Liver (tissue), 9 donors: ENCODE results near the gene DAPK1. TPM values are rescaled to one million over a fixed set of nuclear protein-coding genes. Genes with fewer than 3 reads are reported as not detected.

Experiments
- DNase-seq: peaks from one replicate; pipeline ENCODE4 v3.0.0-alpha.2; 2017; ENCODE audit warnings: low spot score
- H3K27ac ChIP-seq, 2 donors: one replicate each; pipeline ENCODE4 v1.7.0; 2013; ENCODE audit warnings: inconsistent platforms in 2 of 2, low read length in 2 of 2, control low read depth in 1 of 2, low read depth in 1 of 2, mild to moderate bottlenecking in 1 of 2
- H3K27me3 ChIP-seq, 4 donors: one replicate each; pipeline versions ENCODE4 v1.6.1 to v1.7.0; 2013; ENCODE audit warnings: low read length in 3 of 4, inconsistent platforms in 1 of 4, mild to moderate bottlenecking in 1 of 4, moderate library complexity in 1 of 4; ENCODE audit not compliant: control insufficient read depth in 4 of 4, insufficient read depth in 4 of 4
- H3K36me3 ChIP-seq, 4 donors: one replicate each; pipeline versions ENCODE4 v1.6.1 to v1.7.0; 2013; ENCODE audit warnings: low read length in 3 of 4, mild to moderate bottlenecking in 3 of 4, low read depth in 1 of 4, moderate library complexity in 1 of 4; ENCODE audit not compliant: control insufficient read depth in 4 of 4, insufficient read depth in 3 of 4
- H3K4me1 ChIP-seq, 4 donors: one replicate each; pipeline versions ENCODE4 v1.6.1 to v1.7.0; 2013; ENCODE audit warnings: low read length in 3 of 4, mild to moderate bottlenecking in 3 of 4, moderate library complexity in 1 of 4; ENCODE audit not compliant: control insufficient read depth in 4 of 4, insufficient read depth in 4 of 4
- H3K4me3 ChIP-seq, 3 donors: one replicate each; pipeline versions ENCODE4 v1.6.1 to v1.7.0; 2013; ENCODE audit warnings: low read length in 3 of 3, control low read depth in 1 of 3, low read depth in 1 of 3, mild to moderate bottlenecking in 1 of 3
- H3K9ac ChIP-seq, 2 donors: one replicate each; pipeline ENCODE4 v1.7.0; 2013; ENCODE audit warnings: low read length in 2 of 2, mild to moderate bottlenecking in 2 of 2, moderate library complexity in 2 of 2, control low read depth in 1 of 2, low read depth in 1 of 2
- H3K9me3 ChIP-seq, 4 donors: one replicate each; pipeline versions ENCODE4 v1.6.1 to v1.7.0; 2013; ENCODE audit warnings: low read length in 3 of 4; ENCODE audit not compliant: control insufficient read depth in 4 of 4
- EGR1 ChIP-seq, 2 donors: IDR thresholded peaks; 2 replicates each; pipeline ENCODE4 v1.6.1; 2016 to 2018; ENCODE audit warnings: antibody characterized with exemption in 2 of 2, low read depth in 2 of 2
- FOXA1 ChIP-seq: IDR thresholded peaks from 2 replicates; pipeline ENCODE4 v1.6.1; 2016; ENCODE audit warnings: antibody characterized with exemption
- FOXA2 ChIP-seq: IDR thresholded peaks from 2 replicates; pipeline ENCODE4 v1.6.1; 2016; ENCODE audit warnings: antibody characterized with exemption
- GABPA ChIP-seq, 2 donors: IDR thresholded peaks in 1 of 2; conservative IDR thresholded peaks in 1 of 2; 2 replicates each; pipeline ENCODE4 v1.6.1; 2016; ENCODE audit warnings: antibody characterized with exemption in 2 of 2, mild to moderate bottlenecking in 1 of 2, moderate library complexity in 1 of 2
- HNF4A ChIP-seq, 2 donors: conservative IDR thresholded peaks; 2 replicates each; pipeline ENCODE4 v1.6.1; 2016; ENCODE audit warnings: antibody characterized with exemption in 2 of 2, mild to moderate bottlenecking in 2 of 2
- HNF4G ChIP-seq: IDR thresholded peaks from 2 replicates; pipeline ENCODE4 v1.6.1; 2016; ENCODE audit warnings: antibody characterized with exemption
- JUND ChIP-seq, 2 donors: IDR thresholded peaks; 2 replicates each; pipeline ENCODE4 v1.6.1; 2016; ENCODE audit warnings: antibody characterized with exemption in 2 of 2
- MAX ChIP-seq: IDR thresholded peaks from 2 replicates; pipeline ENCODE4 v1.6.1; 2016; ENCODE audit warnings: antibody characterized with exemption
- NR2F2 ChIP-seq: IDR thresholded peaks from 2 replicates; pipeline ENCODE4 v1.6.1; 2016; ENCODE audit warnings: antibody characterized with exemption
- RAD21 ChIP-seq, 2 donors: IDR thresholded peaks; 2 replicates each; pipeline ENCODE4 v1.6.1; 2016; ENCODE audit warnings: antibody characterized with exemption in 2 of 2, mild to moderate bottlenecking in 2 of 2
- RXRA ChIP-seq, 2 donors: IDR thresholded peaks; 2 replicates each; pipeline ENCODE4 v1.6.1; 2017 to 2018; ENCODE audit warnings: antibody characterized with exemption in 2 of 2, mild to moderate bottlenecking in 1 of 2
- SP1 ChIP-seq: IDR thresholded peaks from 2 replicates; pipeline ENCODE4 v1.6.1; 2018; ENCODE audit warnings: antibody characterized with exemption, mild to moderate bottlenecking
- TAF1 ChIP-seq: conservative IDR thresholded peaks from 2 replicates; pipeline ENCODE4 v1.6.1; 2016; ENCODE audit warnings: antibody characterized with exemption, mild to moderate bottlenecking
- YY1 ChIP-seq: IDR thresholded peaks from 2 replicates; pipeline ENCODE4 v1.6.1; 2016; ENCODE audit warnings: antibody characterized with exemption, mild to moderate bottlenecking
- ZBTB33 ChIP-seq: IDR thresholded peaks from 2 replicates; pipeline ENCODE4 v1.6.1; 2016; ENCODE audit warnings: antibody characterized with exemption
- WGBS: extraction: QIAGEN DNeasy Blood & Tissue Kit; methylation state at CpG from one replicate; pipeline ENCODE4 v1.1.7; 2013; 5-methylcytosine and 5-hydroxymethylcytosine counted together
- polyA plus RNA-seq, 2 donors: library from polyadenylated mRNA; stranded (reverse) in 1 of 2; unstranded in 1 of 2; fragments of 200-250 nt in 1 of 2; fragments of >200 nt in 1 of 2; fragmentation: Nextera tagmentation in 1 of 2; extraction: Ambion mirVana in 1 of 2; gene quantifications; one replicate each; pipeline versions ENCODE4 v1.2.1 to v1.2.3, GENCODE V29; 2013 to 2015
- total RNA-seq, 2 donors: library from RNA; depleted of rRNA; stranded (reverse); fragments of >200 nt; gene quantifications; one replicate each; pipeline ENCODE4 v1.2.3, GENCODE V29; 2014
- TF ChIP-seq, protein P1 (sequence below): IDR thresholded peaks from 2 replicates; pipeline ENCODE4 v1.6.1; 2016; ENCODE audit warnings: antibody characterized with exemption
- TF ChIP-seq, protein P2 (sequence below): fragments of 150-350 bp; IDR thresholded peaks from 2 replicates; pipeline ENCODE4 v1.5.1; 2017; ENCODE audit warnings: improper control_type of control experiment, low read depth, low read length; ENCODE audit not compliant: missing input control
- TF ChIP-seq, protein P3 (sequence below): IDR thresholded peaks from 2 replicates; pipeline ENCODE4 v1.6.1; 2016; ENCODE audit warnings: antibody characterized with exemption, mild to moderate bottlenecking
- donor health status: healthy.
- donor health status: healthy.
- donor health status: healthy.
- donor health status: healthy.
- donor health status: healthy.

DAPK1 gene
- total and polyA plus RNA-seq, 4 donors, result 14.0 to 40.8 (median 21.8) TPM

- WGBS, result 96% methylated on average over 19 of the region's 19 CpGs
- H3K36me3 ChIP-seq, result peaks cover 0 to 51% (median 33%) of the 10 kb centered on the region in 4 donors
These were observed 166.7 kb downstream of the DAPK1 start for GRCh38 chr9:87664153-87665060.

More at GRCh38 chr9:87664153-87665060, 166.7 kb downstream of the DAPK1 start:
- H3K4me1 ChIP-seq, result peaks cover 0 to 2% (median 0%) of the 10 kb centered on the region in 4 donors
- TF ChIP-seq, protein P1, sequence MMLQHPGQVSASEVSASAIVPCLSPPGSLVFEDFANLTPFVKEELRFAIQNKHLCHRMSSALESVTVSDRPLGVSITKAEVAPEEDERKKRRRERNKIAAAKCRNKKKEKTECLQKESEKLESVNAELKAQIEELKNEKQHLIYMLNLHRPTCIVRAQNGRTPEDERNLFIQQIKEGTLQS, result no peak
- no peak for TF ChIP-seq YY1
- no peak for TF ChIP-seq FOXA2
- no peak for TF ChIP-seq FOXA1
- no peak for TF ChIP-seq RAD21 (IDR thresholded peaks at IDR 0.05)
- TF ChIP-seq RXRA (IDR thresholded peaks at IDR 0.05), result no peak
- TF ChIP-seq MAX, result no peak
- no peak for TF ChIP-seq TAF1
- TF ChIP-seq HNF4A (conservative IDR thresholded peaks at IDR 0.05), result no peak
- TF ChIP-seq, protein P2, sequence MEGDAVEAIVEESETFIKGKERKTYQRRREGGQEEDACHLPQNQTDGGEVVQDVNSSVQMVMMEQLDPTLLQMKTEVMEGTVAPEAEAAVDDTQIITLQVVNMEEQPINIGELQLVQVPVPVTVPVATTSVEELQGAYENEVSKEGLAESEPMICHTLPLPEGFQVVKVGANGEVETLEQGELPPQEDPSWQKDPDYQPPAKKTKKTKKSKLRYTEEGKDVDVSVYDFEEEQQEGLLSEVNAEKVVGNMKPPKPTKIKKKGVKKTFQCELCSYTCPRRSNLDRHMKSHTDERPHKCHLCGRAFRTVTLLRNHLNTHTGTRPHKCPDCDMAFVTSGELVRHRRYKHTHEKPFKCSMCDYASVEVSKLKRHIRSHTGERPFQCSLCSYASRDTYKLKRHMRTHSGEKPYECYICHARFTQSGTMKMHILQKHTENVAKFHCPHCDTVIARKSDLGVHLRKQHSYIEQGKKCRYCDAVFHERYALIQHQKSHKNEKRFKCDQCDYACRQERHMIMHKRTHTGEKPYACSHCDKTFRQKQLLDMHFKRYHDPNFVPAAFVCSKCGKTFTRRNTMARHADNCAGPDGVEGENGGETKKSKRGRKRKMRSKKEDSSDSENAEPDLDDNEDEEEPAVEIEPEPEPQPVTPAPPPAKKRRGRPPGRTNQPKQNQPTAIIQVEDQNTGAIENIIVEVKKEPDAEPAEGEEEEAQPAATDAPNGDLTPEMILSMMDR, result no peak
- no peak for TF ChIP-seq EGR1 (IDR thresholded peaks at IDR 0.05; ENCODE audit: low read depth in 2 of 2)
- TF ChIP-seq HNF4G, result no peak
- no peak for TF ChIP-seq ZBTB33
- no peak for TF ChIP-seq SP1
- TF ChIP-seq, protein P3, sequence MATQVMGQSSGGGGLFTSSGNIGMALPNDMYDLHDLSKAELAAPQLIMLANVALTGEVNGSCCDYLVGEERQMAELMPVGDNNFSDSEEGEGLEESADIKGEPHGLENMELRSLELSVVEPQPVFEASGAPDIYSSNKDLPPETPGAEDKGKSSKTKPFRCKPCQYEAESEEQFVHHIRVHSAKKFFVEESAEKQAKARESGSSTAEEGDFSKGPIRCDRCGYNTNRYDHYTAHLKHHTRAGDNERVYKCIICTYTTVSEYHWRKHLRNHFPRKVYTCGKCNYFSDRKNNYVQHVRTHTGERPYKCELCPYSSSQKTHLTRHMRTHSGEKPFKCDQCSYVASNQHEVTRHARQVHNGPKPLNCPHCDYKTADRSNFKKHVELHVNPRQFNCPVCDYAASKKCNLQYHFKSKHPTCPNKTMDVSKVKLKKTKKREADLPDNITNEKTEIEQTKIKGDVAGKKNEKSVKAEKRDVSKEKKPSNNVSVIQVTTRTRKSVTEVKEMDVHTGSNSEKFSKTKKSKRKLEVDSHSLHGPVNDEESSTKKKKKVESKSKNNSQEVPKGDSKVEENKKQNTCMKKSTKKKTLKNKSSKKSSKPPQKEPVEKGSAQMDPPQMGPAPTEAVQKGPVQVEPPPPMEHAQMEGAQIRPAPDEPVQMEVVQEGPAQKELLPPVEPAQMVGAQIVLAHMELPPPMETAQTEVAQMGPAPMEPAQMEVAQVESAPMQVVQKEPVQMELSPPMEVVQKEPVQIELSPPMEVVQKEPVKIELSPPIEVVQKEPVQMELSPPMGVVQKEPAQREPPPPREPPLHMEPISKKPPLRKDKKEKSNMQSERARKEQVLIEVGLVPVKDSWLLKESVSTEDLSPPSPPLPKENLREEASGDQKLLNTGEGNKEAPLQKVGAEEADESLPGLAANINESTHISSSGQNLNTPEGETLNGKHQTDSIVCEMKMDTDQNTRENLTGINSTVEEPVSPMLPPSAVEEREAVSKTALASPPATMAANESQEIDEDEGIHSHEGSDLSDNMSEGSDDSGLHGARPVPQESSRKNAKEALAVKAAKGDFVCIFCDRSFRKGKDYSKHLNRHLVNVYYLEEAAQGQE, result no peak
- no peak for TF ChIP-seq GABPA (IDR thresholded peaks at IDR 0.05 in 1 of 2, conservative IDR thresholded peaks at IDR 0.05 in 1 of 2)
- TF ChIP-seq JUND (IDR thresholded peaks at IDR 0.05), result no peak
- no peak for TF ChIP-seq NR2F2
- no peak overlapping the region for H3K27ac ChIP-seq
- H3K9me3 ChIP-seq, result peaks cover 0 to 4% (median 2%) of the 10 kb centered on the region in 4 donors
- DNase-seq, result no peak
- no peak overlapping the region for H3K4me3 ChIP-seq
- no peaks in the 10 kb centered on the region for H3K27me3 ChIP-seq
- no peak overlapping the region for H3K9ac ChIP-seq
